Natural killer cell (primary cell): ENCODE results near the gene ARHGEF4. TPM values are rescaled to one million over a fixed set of nuclear protein-coding genes. Genes with fewer than 3 reads are reported as not detected.

Experiments
- ATAC-seq, 3 donors: fragments of 150-1000 bp in 2 of 3; fragments of 200-7000 bp in 1 of 3; cut with Tn5 transposase; 1 replicate in 1 of 3; 2 replicates in 2 of 3; pipeline ENCODE4 v1.10.0; 2021; ENCODE audit warnings: mild to moderate bottlenecking in 2 of 3, moderate library complexity in 2 of 3
- DNase-seq, 2 donors: peaks; one replicate each; pipeline versions ENCODE4 v3.0.0 to v3.0.0-alpha.2; 2013 to 2021; ENCODE audit warnings: mixed read lengths in 1 of 2
- H3K27ac ChIP-seq: one replicate; pipeline ENCODE4 v1.5.1; 2013; ENCODE audit warnings: mild to moderate bottlenecking, low read length
- H3K27me3 ChIP-seq: one replicate; pipeline ENCODE4 v1.6.1; 2013; ENCODE audit warnings: low read length; ENCODE audit not compliant: control insufficient read depth, insufficient read depth
- H3K36me3 ChIP-seq: one replicate; pipeline ENCODE4 v1.6.1; 2013; ENCODE audit warnings: low read length; ENCODE audit not compliant: control insufficient read depth, insufficient read depth
- H3K4me1 ChIP-seq: one replicate; pipeline ENCODE4 v1.6.1; 2013; ENCODE audit warnings: low read length; ENCODE audit not compliant: control insufficient read depth, insufficient read depth
- H3K4me3 ChIP-seq: one replicate; pipeline ENCODE4 v1.5.1; 2013; ENCODE audit warnings: low read length
- H3K9me3 ChIP-seq: one replicate; pipeline ENCODE4 v1.6.1; 2013; ENCODE audit warnings: low read length; ENCODE audit not compliant: control insufficient read depth, insufficient read depth
- H3K27ac Mint-ChIP-seq, 2 donors: one replicate each; pipeline ENCODE4 v1.8.0; 2022; ENCODE audit warnings: mild to moderate bottlenecking in 2 of 2, mixed read lengths in 2 of 2, moderate library complexity in 1 of 2
- H3K27me3 Mint-ChIP-seq, 2 donors: one replicate each; pipeline ENCODE4 v1.8.0; 2022; ENCODE audit warnings: low read depth in 2 of 2, mixed read lengths in 2 of 2
- H3K36me3 Mint-ChIP-seq: one replicate; pipeline ENCODE4 v1.8.0; 2022; ENCODE audit warnings: mixed read lengths
- H3K4me1 Mint-ChIP-seq, 2 donors: one replicate each; pipeline ENCODE4 v1.8.0; 2022; ENCODE audit warnings: mixed read lengths in 2 of 2
- H3K4me3 Mint-ChIP-seq: one replicate; pipeline ENCODE4 v1.8.0; 2022; ENCODE audit warnings: mild to moderate bottlenecking, moderate library complexity, mixed read lengths
- H3K9me3 Mint-ChIP-seq, 2 donors: one replicate each; pipeline ENCODE4 v1.8.0; 2022; ENCODE audit warnings: mixed read lengths in 2 of 2
- CTCF ChIP-seq: fragments of 200-600 bp; IDR thresholded peaks from one replicate; pipeline ENCODE4 v1.8.0; 2022; ENCODE audit warnings: antibody characterized with exemption
- WGBS: methylation state at CpG from one replicate; pipeline ENCODE4 v1.1.7; 2013; ENCODE audit warnings: missing lambda C conversion rate; ENCODE audit not compliant: insufficient coverage; 5-methylcytosine and 5-hydroxymethylcytosine counted together
- intact Hi-C: fragments of 100-400 bp; cut with micrococcal nuclease; formaldehyde crosslinking; loops from one replicate; pipeline ENCODE4 v1.14.2; 2022
- total RNA-seq, 4 donors: library from RNA; stranded (reverse); fragments of 120-200 nt in 1 of 4; gene quantifications; one replicate each; pipeline versions ENCODE4 v1.2.3 to v1.2.4, GENCODE V29; 2013 to 2022

ARHGEF4 gene
- total RNA-seq, 3 donors from 2014 or later (not counting 1 experiment from before 2014, with no cell fraction given) = 0.11 TPM; not detected in 2

GRCh38 chr2:130930740-130931659 is 94.3 kb downstream of the ARHGEF4 start:
- H3K4me3 Mint-ChIP-seq = no peak overlapping the region
- no peaks in the 10 kb centered on the region for H3K9me3 ChIP-seq
- intact Hi-C loops = no loop called here
- H3K27me3 ChIP-seq = no peaks in the 10 kb centered on the region
- ATAC-seq (no peak), DNase-seq (no peak)
- no peak overlapping the region for H3K4me3 ChIP-seq
- H3K36me3 ChIP-seq = no peaks in the 10 kb centered on the region
- TF ChIP-seq CTCF = no peak
- 86% methylated on average over 12 of the region's 12 CpGs for WGBS
- H3K27me3 Mint-ChIP-seq = peaks cover 16 to 75% of the 10 kb centered on the region in 2 donors
- no peak overlapping the region for H3K27ac Mint-ChIP-seq
- H3K9me3 Mint-ChIP-seq = peaks cover 2 to 5% of the 10 kb centered on the region in 2 donors
- H3K4me1 Mint-ChIP-seq = no peaks in the 10 kb centered on the region
- H3K36me3 Mint-ChIP-seq = no peaks in the 10 kb centered on the region
- H3K27ac ChIP-seq = no peak overlapping the region
- H3K4me1 ChIP-seq = no peaks in the 10 kb centered on the region

GRCh38 chr2:130933501-130933900 is 96.8 kb downstream of the ARHGEF4 start:
- no peak overlapping the region for H3K4me3 Mint-ChIP-seq
- DNase-seq (no peak), ATAC-seq (no peak)
- H3K4me1 Mint-ChIP-seq = no peaks in the 10 kb centered on the region
- 38% methylated on average over 1 of the region's 2 CpGs for WGBS
- H3K27ac Mint-ChIP-seq = no peak overlapping the region
- H3K9me3 ChIP-seq = no peaks in the 10 kb centered on the region
- H3K4me3 ChIP-seq = no peak overlapping the region
- H3K27me3 ChIP-seq = no peaks in the 10 kb centered on the region
- H3K9me3 Mint-ChIP-seq = peaks cover 0 to 2% of the 10 kb centered on the region in 2 donors
- no peaks in the 10 kb centered on the region for H3K36me3 Mint-ChIP-seq
- no peak overlapping the region for H3K27ac ChIP-seq
- no peaks in the 10 kb centered on the region for H3K36me3 ChIP-seq
- H3K4me1 ChIP-seq = no peaks in the 10 kb centered on the region
- peaks cover 11 to 67% of the 10 kb centered on the region in 2 donors for H3K27me3 Mint-ChIP-seq
- intact Hi-C loops = no loop called here
- no peak for TF ChIP-seq CTCF

GRCh38 chr2:130936451-130936850 is 99.7 kb downstream of the ARHGEF4 start:
- Mint-ChIP-seq H3K4me1 (no peaks in the 10 kb centered on the region), H3K4me3 (no peak overlapping the region), H3K36me3 (no peaks in the 10 kb centered on the region), H3K27me3 (peaks cover 11 to 55% of the 10 kb centered on the region in 2 donors), H3K9me3 (peaks cover 0 to 2% of the 10 kb centered on the region in 2 donors), H3K27ac (no peak overlapping the region)
- ATAC-seq (no peak), DNase-seq (no peak)
- no peaks in the 10 kb centered on the region for H3K4me1 ChIP-seq
- no peak overlapping the region for H3K27ac ChIP-seq
- H3K9me3 ChIP-seq = no peaks in the 10 kb centered on the region
- H3K36me3 ChIP-seq = no peaks in the 10 kb centered on the region
- intact Hi-C loops = no loop called here
- TF ChIP-seq CTCF = no peak
- H3K27me3 ChIP-seq = no peaks in the 10 kb centered on the region
- H3K4me3 ChIP-seq = no peak overlapping the region
